Astrocyte (in vitro differentiated cells and primary cell): ENCODE measurements around the gene TMTC1. TPM values are rescaled to one million over a fixed set of nuclear protein-coding genes. Genes with fewer than 3 reads are reported as not detected.

Experiments
- DNase-seq: peaks from one replicate; pipeline ENCODE4 v3.0.0-alpha.2; 2010; ENCODE audit warnings: low read depth
- FAIRE-seq: peaks from 2 replicates; lab custom pipeline; 2011; peaks lifted over from hg19 to GRCh38; lab: Jason Lieb, UNC
- H2AFZ ChIP-seq: 2 replicates; pipeline ENCODE4 v1.6.0; 2012; ENCODE audit warnings: low read depth, low read length, inconsistent platforms
- H3K27ac ChIP-seq: 2 replicates; pipeline ENCODE4 v1.5.1; 2011; ENCODE audit warnings: low read depth, low read length, inconsistent platforms
- H3K27me3 ChIP-seq: 2 replicates; pipeline ENCODE4 v1.6.0; 2011; ENCODE audit warnings: low read length, inconsistent platforms; ENCODE audit not compliant: insufficient read depth
- H3K36me3 ChIP-seq: 2 replicates; pipeline ENCODE4 v1.5.1; 2011; ENCODE audit warnings: low read length, inconsistent platforms; ENCODE audit not compliant: insufficient read depth
- H3K4me1 ChIP-seq: 2 replicates; pipeline ENCODE4 v1.5.1; 2011; ENCODE audit warnings: low read length, inconsistent platforms; ENCODE audit not compliant: insufficient read depth
- H3K4me2 ChIP-seq: 2 replicates; pipeline ENCODE4 v1.6.0; 2012; ENCODE audit warnings: low read length, inconsistent platforms
- H3K4me3 ChIP-seq: 2 replicates; pipeline ENCODE4 v1.5.1; 2011; ENCODE audit warnings: low read depth, mild to moderate bottlenecking, low read length, inconsistent platforms; ENCODE audit not compliant: insufficient read depth
- H3K79me2 ChIP-seq: 2 replicates; pipeline ENCODE4 v1.6.0; 2012; ENCODE audit warnings: mild to moderate bottlenecking, low read length, inconsistent platforms; ENCODE audit not compliant: insufficient read depth
- H3K9ac ChIP-seq: 2 replicates; pipeline ENCODE4 v1.6.0; 2012; ENCODE audit warnings: mild to moderate bottlenecking, low read length, inconsistent platforms
- H3K9me3 ChIP-seq: 2 replicates; pipeline ENCODE4 v1.5.1; 2012; ENCODE audit warnings: low read depth, mild to moderate bottlenecking, low read length, inconsistent platforms; ENCODE audit not compliant: insufficient read depth
- H4K20me1 ChIP-seq: 2 replicates; pipeline ENCODE4 v1.6.0; 2012; ENCODE audit warnings: low read length, inconsistent platforms; ENCODE audit not compliant: insufficient read depth
- H3K27ac Mint-ChIP-seq: one replicate; pipeline ENCODE4 v1.8.0; 2021; ENCODE audit warnings: mild to moderate bottlenecking, mixed read lengths; ENCODE audit not compliant: unreplicated experiment
- H3K27me3 Mint-ChIP-seq: one replicate; pipeline ENCODE4 v1.8.0; 2021; ENCODE audit warnings: low read depth, mixed read lengths; ENCODE audit not compliant: unreplicated experiment
- H3K36me3 Mint-ChIP-seq: one replicate; pipeline ENCODE4 v1.8.0; 2021; ENCODE audit warnings: low read depth, mixed read lengths; ENCODE audit not compliant: unreplicated experiment
- H3K4me1 Mint-ChIP-seq: one replicate; pipeline ENCODE4 v1.8.0; 2021; ENCODE audit warnings: low read depth, mixed read lengths; ENCODE audit not compliant: unreplicated experiment
- H3K4me3 Mint-ChIP-seq: one replicate; pipeline ENCODE4 v1.8.0; 2021; ENCODE audit warnings: mild to moderate bottlenecking, moderate library complexity, mixed read lengths; ENCODE audit not compliant: unreplicated experiment
- H3K9me3 Mint-ChIP-seq: one replicate; pipeline ENCODE4 v1.8.0; 2021; ENCODE audit warnings: mild to moderate bottlenecking, mixed read lengths; ENCODE audit not compliant: unreplicated experiment
- CTCF ChIP-seq: IDR thresholded peaks from 2 replicates; pipeline ENCODE4 v1.5.1; 2011; ENCODE audit warnings: low read depth, mild to moderate bottlenecking, inconsistent platforms, low read length, moderate library complexity; ENCODE audit not compliant: insufficient read depth
- EZH2 ChIP-seq: IDR thresholded peaks from 2 replicates; pipeline ENCODE4 v1.6.1; 2012; ENCODE audit warnings: mild to moderate bottlenecking, low read length, inconsistent platforms; ENCODE audit not compliant: insufficient read depth
- total RNA-seq: library from RNA; stranded (reverse); gene quantifications from 2 replicates; pipeline ENCODE4 v1.2.1, GENCODE V29; 2021

Gene TMTC1
- total RNA-seq, 1 donor from 2014 or later, result 4.7 TPM

- H3K27ac Mint-ChIP-seq, result no peak overlapping the region
- Histone ChIP-seq H3K4me2 (no peak overlapping the region), H3K9ac (no peak overlapping the region), H2AFZ (no peak overlapping the region), H4K20me1 (no peaks in the 10 kb centered on the region), H3K4me1 (no peaks in the 10 kb centered on the region), H3K27me3 (no peaks in the 10 kb centered on the region), H3K9me3 (no peaks in the 10 kb centered on the region), H3K36me3 (no peaks in the 10 kb centered on the region), H3K4me3 (no peak overlapping the region), H3K27ac (no peak overlapping the region), H3K79me2 (no peaks in the 10 kb centered on the region)
- no peaks in the 10 kb centered on the region for H3K4me1 Mint-ChIP-seq
- TF ChIP-seq EZH2, result no peak
- TF ChIP-seq CTCF, result no peak
- no peaks in the 10 kb centered on the region for H3K27me3 Mint-ChIP-seq
- H3K9me3 Mint-ChIP-seq, result peaks cover 1% of the 10 kb centered on the region
- no peak overlapping the region for H3K4me3 Mint-ChIP-seq
- DNase-seq, result no peak
- FAIRE-seq, result no peak
- H3K36me3 Mint-ChIP-seq, result no peaks in the 10 kb centered on the region
These were observed 112.0 kb downstream of the TMTC1 start for GRCh38 chr12:29671742-29672141.

GRCh38 chr12:29667011-29667410 is 116.7 kb downstream of the TMTC1 start:
- no peak overlapping the region for H2AFZ ChIP-seq
- TF ChIP-seq EZH2 (no peak), CTCF (no peak)
- H3K79me2 ChIP-seq, result no peaks in the 10 kb centered on the region
- FAIRE-seq (no peak), DNase-seq (no peak)
- H3K27ac ChIP-seq, result no peak overlapping the region
- H3K9ac ChIP-seq, result no peak overlapping the region
- Mint-ChIP-seq H3K27me3 (no peaks in the 10 kb centered on the region), H3K4me1 (no peaks in the 10 kb centered on the region), H3K27ac (no peak overlapping the region), H3K36me3 (no peaks in the 10 kb centered on the region), H3K9me3 (peaks cover 1% of the 10 kb centered on the region), H3K4me3 (no peak overlapping the region)
- H3K9me3 ChIP-seq, result no peaks in the 10 kb centered on the region
- no peaks in the 10 kb centered on the region for H3K4me1 ChIP-seq
- no peaks in the 10 kb centered on the region for H4K20me1 ChIP-seq
- no peak overlapping the region for H3K4me2 ChIP-seq
- H3K36me3 ChIP-seq, result no peaks in the 10 kb centered on the region
- no peaks in the 10 kb centered on the region for H3K27me3 ChIP-seq
- H3K4me3 ChIP-seq, result no peak overlapping the region

- no peak overlapping the region for H3K27ac ChIP-seq
- H2AFZ ChIP-seq, result no peak overlapping the region
- H3K4me1 ChIP-seq, result no peaks in the 10 kb centered on the region
- Mint-ChIP-seq H3K4me1 (no peaks in the 10 kb centered on the region), H3K27me3 (no peaks in the 10 kb centered on the region), H3K9me3 (peaks cover 3% of the 10 kb centered on the region), H3K4me3 (no peak overlapping the region), H3K36me3 (no peaks in the 10 kb centered on the region), H3K27ac (no peak overlapping the region)
- no peaks in the 10 kb centered on the region for H3K9me3 ChIP-seq
- H3K79me2 ChIP-seq, result no peaks in the 10 kb centered on the region
- H3K4me3 ChIP-seq, result no peak overlapping the region
- H3K4me2 ChIP-seq, result no peak overlapping the region
- H3K36me3 ChIP-seq, result no peaks in the 10 kb centered on the region
- no peak overlapping the region for H3K9ac ChIP-seq
- TF ChIP-seq EZH2, result no peak
- TF ChIP-seq CTCF, result no peak
- FAIRE-seq, result no peak
- no peak for DNase-seq
- H4K20me1 ChIP-seq, result no peaks in the 10 kb centered on the region
- H3K27me3 ChIP-seq, result no peaks in the 10 kb centered on the region
These were observed 118.6 kb downstream of the TMTC1 start for GRCh38 chr12:29665107-29665506.
